Measurements from ENCODE around the gene ERI2.
A peak's percentile ranks its signal among the peaks of the same experiment; 100 is the strongest.
"Not testable (repeated sequence)": the region's sequence is repeated elsewhere in the genome, so short reads cannot be mapped to it uniquely, and the experiment has no call there.

Gene ERI2

GRCh38 chr16:20818929-20819585 is 12.8 kb upstream of the ERI2 start:
- DNase-seq, result no peak

- DNase-seq, result no peak
Observed at GRCh38 chr16:20814784-20815183, 8.5 kb upstream of the ERI2 start.

GRCh38 chr16:20812510-20812909 is 6.2 kb upstream of the ERI2 start:
- DNase-seq, result peak; percentile 1

GRCh38 chr16:20811889-20812439 is 5.7 kb upstream of the ERI2 start:
- no peak for DNase-seq

GRCh38 chr16:20807862-20808261 is 1.6 kb upstream of the ERI2 start:
- DNase-seq, result no peak

GRCh38 chr16:20805684-20806167 is 546 bp downstream of the ERI2 start:
- not testable (repeated sequence) for DNase-seq

GRCh38 chr16:20803561-20804214 is 2.6 kb downstream of the ERI2 start:
- DNase-seq, result no peak

- DNase-seq, result no peak
Observed at GRCh38 chr16:20803192-20803560, 3.1 kb downstream of the ERI2 start.

GRCh38 chr16:20801278-20801677 is 5.0 kb downstream of the ERI2 start:
- no peak for DNase-seq

- DNase-seq, result peak; percentile 46
Observed at GRCh38 chr16:20799599-20799998, 6.7 kb downstream of the ERI2 start.

GRCh38 chr16:20798364-20798763 is 7.9 kb downstream of the ERI2 start:
- no peak for DNase-seq

GRCh38 chr16:20791923-20792612 is 14.2 kb downstream of the ERI2 start:
- DNase-seq, result no peak

GRCh38 chr16:20789130-20789529 is 17.1 kb downstream of the ERI2 start:
- no peak for DNase-seq

- no peak for DNase-seq
Observed at GRCh38 chr16:20784204-20784603, 22.1 kb downstream of the ERI2 start.

GRCh38 chr16:20782470-20782869 is 23.8 kb downstream of the ERI2 start:
- DNase-seq, result no peak

GRCh38 chr16:20781697-20782096 is 24.6 kb downstream of the ERI2 start:
- DNase-seq, result no peak

GRCh38 chr16:20774703-20775362 is 31.4 kb downstream of the ERI2 start:
- DNase-seq, result peak; percentile 81

- DNase-seq, result no peak
Observed at GRCh38 chr16:20773679-20774078, 32.6 kb downstream of the ERI2 start.

GRCh38 chr16:20768818-20769217 is 37.5 kb downstream of the ERI2 start:
- DNase-seq, result no peak

- peak; percentile 6 for DNase-seq
Observed at GRCh38 chr16:20768121-20768520, 38.2 kb downstream of the ERI2 start.

GRCh38 chr16:20767577-20767976 is 38.7 kb downstream of the ERI2 start:
- no peak for DNase-seq

- DNase-seq, result no peak
Observed at GRCh38 chr16:20766294-20766693, 40.0 kb downstream of the ERI2 start.

- DNase-seq, result no peak
Observed at GRCh38 chr16:20765732-20766131, 40.5 kb downstream of the ERI2 start.

Measured in DMS53 (cell line).